Panc1 (cell line): ENCODE data around the gene GTF2F1. TPM values are rescaled to one million over a fixed set of nuclear protein-coding genes. Genes with fewer than 3 reads are reported as not detected.

ENCODE experiments used
- ATAC-seq: fragments of 200-7000 bp; cut with Tn5 transposase; 2 replicates; pipeline ENCODE4 v1.9.1; 2020; ENCODE audit warnings: mild to moderate bottlenecking, moderate library complexity
- BruUV-seq: library from RNA; stranded (reverse); fragments of 400-500 nt; replicated peaks from 2 replicates; lab custom pipeline; 2021; lab: Mats Ljungman, UMichigan
- CTCF ChIA-PET: fragments of 300-600 bp; sonication (Branson Sonifier 250); formaldehyde crosslinking; loops from one replicate; lab custom pipeline; 2022; ENCODE audit warnings: antibody characterized with exemption; lab: Charles Lee
- POLR2A ChIA-PET: fragments of 300-600 bp; sonication (Branson Sonifier 250); formaldehyde crosslinking; loops from one replicate; lab custom pipeline; 2022; ENCODE audit warnings: antibody characterized with exemption; lab: Charles Lee
- DNase-seq: peaks from one replicate; pipeline ENCODE4 v3.0.0-alpha.2; 2010; ENCODE audit warnings: low read depth, low spot score
- H3K27ac ChIP-seq: 2 replicates; pipeline ENCODE4 v1.5.1; 2011; ENCODE audit warnings: mild to moderate bottlenecking, low read length, inconsistent platforms
- H3K27me3 ChIP-seq: fragments of 200-500 bp; sonication (Bioruptor generic); 2 replicates; pipeline ENCODE4 v1.6.0; 2014; ENCODE audit warnings: low read length, inconsistent platforms; ENCODE audit not compliant: control insufficient read depth, insufficient read depth
- H3K36me3 ChIP-seq: fragments of 200-500 bp; sonication (Bioruptor generic); 2 replicates; pipeline ENCODE4 v1.5.1; 2014; ENCODE audit warnings: inconsistent platforms, mild to moderate bottlenecking, low read length, moderate library complexity; ENCODE audit not compliant: control insufficient read depth, insufficient read depth
- H3K4me1 ChIP-seq: 2 replicates; pipeline ENCODE4 v1.5.1; 2011; ENCODE audit warnings: inconsistent platforms, mild to moderate bottlenecking, low read length, moderate library complexity; ENCODE audit not compliant: control insufficient read depth, insufficient read depth
- H3K4me3 ChIP-seq, 2 experiments: 2 replicates each; pipeline ENCODE4 v1.5.1; 2011 to 2012; ENCODE audit warnings: low read depth in 2 of 2, low read length in 2 of 2, mild to moderate bottlenecking in 2 of 2, inconsistent platforms in 1 of 2, moderate library complexity in 1 of 2
- H3K9me3 ChIP-seq: fragments of 200-500 bp; sonication (Bioruptor generic); 2 replicates; pipeline ENCODE4 v1.5.1; 2014; ENCODE audit warnings: low read depth, mild to moderate bottlenecking, inconsistent platforms, low read length, moderate library complexity; ENCODE audit not compliant: control insufficient read depth, insufficient read depth
- POLR2AphosphoS5 ChIP-seq: IDR thresholded peaks from 2 replicates; pipeline ENCODE4 v1.6.1; 2012; ENCODE audit warnings: mild to moderate bottlenecking, low read depth, low read length, moderate library complexity
- SIN3A ChIP-seq: IDR thresholded peaks from 2 replicates; pipeline ENCODE4 v1.6.1; 2012; ENCODE audit warnings: low read depth, mild to moderate bottlenecking, low read length, moderate library complexity, borderline replicate concordance; ENCODE audit not compliant: insufficient read depth
- TCF7L2 ChIP-seq: IDR thresholded peaks from 2 replicates; pipeline ENCODE4 v1.6.1; 2011; ENCODE audit warnings: mild to moderate bottlenecking, low read depth, low read length, inconsistent platforms
- in situ Hi-C: cut with HindIII; loops from 2 replicates; pipeline ENCODE4 v1.10.0; 2016; ENCODE audit warnings: low sequenced_read_pairs, low pct_unique_long_range_greater_than_20kb
- intact Hi-C: fragments of 100-400 bp; cut with micrococcal nuclease; formaldehyde crosslinking; loops from one replicate; pipeline ENCODE4 v1.10.0; 2022; ENCODE audit not compliant: unreplicated experiment
- total RNA-seq: library from RNA; stranded (reverse); gene quantifications from one replicate; pipeline ENCODE4 v1.2.1, GENCODE V29; 2021; ENCODE audit not compliant: unreplicated experiment
- TF ChIP-seq, protein P1 (sequence below), 2 experiments: IDR thresholded peaks; 2 replicates each; pipeline ENCODE4 v1.6.1; 2011 to 2012; ENCODE audit warnings: low read depth in 2 of 2, control low read depth in 1 of 2, low read length in 1 of 2, mild to moderate bottlenecking in 1 of 2, moderate library complexity in 1 of 2; ENCODE audit not compliant: insufficient read depth in 1 of 2
- TF ChIP-seq, protein P2 (sequence below): fragments of 450-650 bp; IDR thresholded peaks from 2 replicates; pipeline ENCODE4 v1.5.1; 2017; ENCODE audit warnings: mild to moderate bottlenecking

Gene GTF2F1
- total RNA-seq, 1 experiment from 2014 or later = 61.1 TPM

DNA sequence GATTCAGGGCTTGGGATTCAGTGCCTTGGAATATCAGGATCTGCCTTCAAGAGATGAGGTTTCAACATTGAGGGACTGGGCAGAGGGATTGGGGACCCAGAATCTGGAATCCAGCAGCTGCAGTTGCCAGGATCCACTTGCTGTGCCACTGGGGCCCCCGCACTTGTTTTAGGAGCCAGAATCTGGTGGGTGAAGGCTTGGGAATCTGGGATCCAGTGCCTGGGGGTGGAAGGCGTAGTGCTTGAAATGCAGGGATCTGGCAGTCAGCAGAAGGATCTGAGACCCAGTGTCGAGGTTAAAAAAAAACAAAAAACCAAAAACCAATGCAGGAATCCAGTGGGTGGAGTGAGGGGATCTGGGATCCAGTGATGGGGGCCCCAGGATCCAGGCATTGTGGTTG, 47.9 kb upstream of the GTF2F1 start:
- intact Hi-C loops = no loop called here
- ChIA-PET CTCF (no interaction called here), POLR2A (no interaction called here)
- TF ChIP-seq, protein P1, sequence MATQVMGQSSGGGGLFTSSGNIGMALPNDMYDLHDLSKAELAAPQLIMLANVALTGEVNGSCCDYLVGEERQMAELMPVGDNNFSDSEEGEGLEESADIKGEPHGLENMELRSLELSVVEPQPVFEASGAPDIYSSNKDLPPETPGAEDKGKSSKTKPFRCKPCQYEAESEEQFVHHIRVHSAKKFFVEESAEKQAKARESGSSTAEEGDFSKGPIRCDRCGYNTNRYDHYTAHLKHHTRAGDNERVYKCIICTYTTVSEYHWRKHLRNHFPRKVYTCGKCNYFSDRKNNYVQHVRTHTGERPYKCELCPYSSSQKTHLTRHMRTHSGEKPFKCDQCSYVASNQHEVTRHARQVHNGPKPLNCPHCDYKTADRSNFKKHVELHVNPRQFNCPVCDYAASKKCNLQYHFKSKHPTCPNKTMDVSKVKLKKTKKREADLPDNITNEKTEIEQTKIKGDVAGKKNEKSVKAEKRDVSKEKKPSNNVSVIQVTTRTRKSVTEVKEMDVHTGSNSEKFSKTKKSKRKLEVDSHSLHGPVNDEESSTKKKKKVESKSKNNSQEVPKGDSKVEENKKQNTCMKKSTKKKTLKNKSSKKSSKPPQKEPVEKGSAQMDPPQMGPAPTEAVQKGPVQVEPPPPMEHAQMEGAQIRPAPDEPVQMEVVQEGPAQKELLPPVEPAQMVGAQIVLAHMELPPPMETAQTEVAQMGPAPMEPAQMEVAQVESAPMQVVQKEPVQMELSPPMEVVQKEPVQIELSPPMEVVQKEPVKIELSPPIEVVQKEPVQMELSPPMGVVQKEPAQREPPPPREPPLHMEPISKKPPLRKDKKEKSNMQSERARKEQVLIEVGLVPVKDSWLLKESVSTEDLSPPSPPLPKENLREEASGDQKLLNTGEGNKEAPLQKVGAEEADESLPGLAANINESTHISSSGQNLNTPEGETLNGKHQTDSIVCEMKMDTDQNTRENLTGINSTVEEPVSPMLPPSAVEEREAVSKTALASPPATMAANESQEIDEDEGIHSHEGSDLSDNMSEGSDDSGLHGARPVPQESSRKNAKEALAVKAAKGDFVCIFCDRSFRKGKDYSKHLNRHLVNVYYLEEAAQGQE (IDR thresholded peaks at IDR 0.05; ENCODE audit: insufficient read depth in 1 of 2, low read depth in 2 of 2, low read length in 1 of 2) = no peak
- no peak for TF ChIP-seq SIN3A
- TF ChIP-seq, protein P2, sequence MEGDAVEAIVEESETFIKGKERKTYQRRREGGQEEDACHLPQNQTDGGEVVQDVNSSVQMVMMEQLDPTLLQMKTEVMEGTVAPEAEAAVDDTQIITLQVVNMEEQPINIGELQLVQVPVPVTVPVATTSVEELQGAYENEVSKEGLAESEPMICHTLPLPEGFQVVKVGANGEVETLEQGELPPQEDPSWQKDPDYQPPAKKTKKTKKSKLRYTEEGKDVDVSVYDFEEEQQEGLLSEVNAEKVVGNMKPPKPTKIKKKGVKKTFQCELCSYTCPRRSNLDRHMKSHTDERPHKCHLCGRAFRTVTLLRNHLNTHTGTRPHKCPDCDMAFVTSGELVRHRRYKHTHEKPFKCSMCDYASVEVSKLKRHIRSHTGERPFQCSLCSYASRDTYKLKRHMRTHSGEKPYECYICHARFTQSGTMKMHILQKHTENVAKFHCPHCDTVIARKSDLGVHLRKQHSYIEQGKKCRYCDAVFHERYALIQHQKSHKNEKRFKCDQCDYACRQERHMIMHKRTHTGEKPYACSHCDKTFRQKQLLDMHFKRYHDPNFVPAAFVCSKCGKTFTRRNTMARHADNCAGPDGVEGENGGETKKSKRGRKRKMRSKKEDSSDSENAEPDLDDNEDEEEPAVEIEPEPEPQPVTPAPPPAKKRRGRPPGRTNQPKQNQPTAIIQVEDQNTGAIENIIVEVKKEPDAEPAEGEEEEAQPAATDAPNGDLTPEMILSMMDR = no peak
- no peak for TF ChIP-seq TCF7L2
- no peak for TF ChIP-seq POLR2AphosphoS5
- Histone ChIP-seq H3K27me3 (no peaks in the 10 kb centered on the region), H3K36me3 (no peaks in the 10 kb centered on the region), H3K4me3 (no peak overlapping the region), H3K27ac (no peak overlapping the region), H3K4me1 (no peaks in the 10 kb centered on the region), H3K9me3 (no peaks in the 10 kb centered on the region)
- no TSS peak for BruUV-seq
- ATAC-seq = no peak
- DNase-seq = no peak
- in situ Hi-C loops = no loop called here

DNA sequence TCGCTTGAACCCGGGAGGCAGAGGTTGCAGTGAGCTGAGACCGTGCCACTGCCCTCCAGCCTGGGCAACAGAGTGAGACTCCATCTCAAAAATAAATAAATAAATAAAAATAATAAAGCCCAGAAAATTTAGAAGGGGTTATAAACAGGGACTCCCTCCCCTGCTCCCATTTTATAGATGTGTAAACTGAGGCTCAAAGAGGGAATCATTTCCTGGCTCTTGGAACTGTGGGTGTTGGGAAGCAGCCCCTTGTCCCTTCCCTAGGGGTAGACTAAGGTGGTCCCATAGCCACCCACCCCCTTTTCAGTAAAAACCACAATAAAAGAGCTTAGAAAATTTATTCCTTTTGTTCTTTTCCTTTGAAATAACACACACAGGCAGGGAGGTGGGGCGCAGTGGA, 46.8 kb upstream of the GTF2F1 start:
- Histone ChIP-seq H3K27ac (no peak overlapping the region), H3K4me1 (no peaks in the 10 kb centered on the region), H3K9me3 (no peaks in the 10 kb centered on the region), H3K4me3 (no peak overlapping the region), H3K36me3 (no peaks in the 10 kb centered on the region), H3K27me3 (no peaks in the 10 kb centered on the region)
- TF ChIP-seq SIN3A = no peak
- no peak for TF ChIP-seq TCF7L2
- no peak for TF ChIP-seq POLR2AphosphoS5
- TF ChIP-seq, protein P1 (IDR thresholded peaks at IDR 0.05; ENCODE audit: insufficient read depth in 1 of 2, low read depth in 2 of 2, low read length in 1 of 2) = no peak
- TF ChIP-seq, protein P2 = no peak
- POLR2A ChIA-PET = no interaction called here
- no peak for ATAC-seq
- in situ Hi-C loops = no loop called here
- CTCF ChIA-PET = interaction anchor here (0.6 kb wide), 1 partner anchor 77 kb away, joined by 3 read pairs; no protein-coding TSS in a partner anchor
- DNase-seq = no peak
- BruUV-seq = no TSS peak
- intact Hi-C loops = no loop called here
